Measurements from ENCODE around the gene MKKS.

MKKS gene

DNA sequence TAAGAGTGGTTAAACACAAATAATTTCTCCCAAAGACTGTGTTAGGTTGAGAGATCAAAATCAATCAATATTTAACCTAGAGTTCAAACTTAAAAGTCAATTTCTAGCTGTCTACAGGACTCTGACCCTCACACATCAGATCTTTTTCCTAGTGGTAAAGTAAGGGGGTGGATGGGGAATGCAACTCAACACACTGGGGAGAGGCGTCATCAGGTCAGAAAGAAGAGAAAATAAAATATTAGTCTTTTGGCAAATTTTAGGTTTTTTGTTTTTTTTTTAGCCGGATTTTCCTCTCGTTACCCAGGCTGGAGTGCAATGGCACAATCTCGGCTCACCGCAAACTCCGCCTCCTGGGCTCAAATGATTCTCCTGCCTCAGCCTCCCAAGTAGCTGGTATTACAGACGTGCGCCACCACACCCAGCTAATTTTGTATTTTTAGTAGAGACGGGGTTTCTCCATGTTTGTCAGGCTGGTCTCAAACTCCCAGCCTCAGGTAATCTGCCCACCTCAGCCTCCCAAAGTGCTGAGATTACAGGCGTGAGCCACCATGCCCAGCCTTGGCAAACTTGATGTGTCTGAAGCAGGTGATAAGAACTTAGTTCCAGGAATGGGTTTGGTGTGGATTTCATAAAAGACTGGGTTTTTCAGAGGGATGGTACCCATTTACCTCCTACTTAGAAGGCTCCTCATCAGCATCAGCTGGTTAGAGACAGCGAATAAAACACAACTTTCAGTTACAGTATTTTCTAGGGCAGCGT, 65.9 kb downstream of the MKKS start:
- Histone ChIP-seq H3K27ac (peak overlapping the region; percentile 81), H3K4me3 (no peak overlapping the region), H3K36me3 (ENCODE audit: insufficient read depth, low read length) (no peaks in the 10 kb centered on the region), H3K9ac (ENCODE audit: insufficient read length) (no peak overlapping the region), H3K9me3 (ENCODE audit: low read depth, low read length) (0 out of 2 replicates have a peak, but pooled peaks cover 3% of the 10 kb centered on the region)
- DNase-seq (ENCODE audit: low read depth, low spot score), result no peak
- no peak for TF ChIP-seq FOXP2 (optimal IDR thresholded peaks at IDR 0.05; ENCODE audit: control extremely low read depth, extremely low read length, insufficient read depth)
- no peak for TF ChIP-seq POLR2AphosphoS5 (IDR thresholded peaks at IDR 0.05; ENCODE audit: borderline replicate concordance, low read depth, low read length)
- no peak for TF ChIP-seq EZH2 (IDR thresholded peaks at IDR 0.05)

GRCh38 chr20:10367693-10367942, 66.4 kb downstream of the MKKS start:
- Histone ChIP-seq H3K27ac (peak overlapping the region; percentile 81), H3K9ac (ENCODE audit: insufficient read length) (peak overlapping the region; percentile 25), H3K9me3 (ENCODE audit: low read depth, low read length) (0 out of 2 replicates have a peak, but pooled peaks cover 3% of the 10 kb centered on the region), H3K36me3 (ENCODE audit: insufficient read depth, low read length) (no peaks in the 10 kb centered on the region), H3K4me3 (peak overlapping the region; percentile 36; the same call in 1 of the 2 replicates)
- DNase-seq (ENCODE audit: low read depth, low spot score), result no peak
- TF ChIP-seq EZH2 (IDR thresholded peaks at IDR 0.05) (no peak), POLR2AphosphoS5 (IDR thresholded peaks at IDR 0.05; ENCODE audit: borderline replicate concordance, low read depth, low read length) (no peak), FOXP2 (optimal IDR thresholded peaks at IDR 0.05; ENCODE audit: control extremely low read depth, extremely low read length, insufficient read depth) (no peak)

DNA sequence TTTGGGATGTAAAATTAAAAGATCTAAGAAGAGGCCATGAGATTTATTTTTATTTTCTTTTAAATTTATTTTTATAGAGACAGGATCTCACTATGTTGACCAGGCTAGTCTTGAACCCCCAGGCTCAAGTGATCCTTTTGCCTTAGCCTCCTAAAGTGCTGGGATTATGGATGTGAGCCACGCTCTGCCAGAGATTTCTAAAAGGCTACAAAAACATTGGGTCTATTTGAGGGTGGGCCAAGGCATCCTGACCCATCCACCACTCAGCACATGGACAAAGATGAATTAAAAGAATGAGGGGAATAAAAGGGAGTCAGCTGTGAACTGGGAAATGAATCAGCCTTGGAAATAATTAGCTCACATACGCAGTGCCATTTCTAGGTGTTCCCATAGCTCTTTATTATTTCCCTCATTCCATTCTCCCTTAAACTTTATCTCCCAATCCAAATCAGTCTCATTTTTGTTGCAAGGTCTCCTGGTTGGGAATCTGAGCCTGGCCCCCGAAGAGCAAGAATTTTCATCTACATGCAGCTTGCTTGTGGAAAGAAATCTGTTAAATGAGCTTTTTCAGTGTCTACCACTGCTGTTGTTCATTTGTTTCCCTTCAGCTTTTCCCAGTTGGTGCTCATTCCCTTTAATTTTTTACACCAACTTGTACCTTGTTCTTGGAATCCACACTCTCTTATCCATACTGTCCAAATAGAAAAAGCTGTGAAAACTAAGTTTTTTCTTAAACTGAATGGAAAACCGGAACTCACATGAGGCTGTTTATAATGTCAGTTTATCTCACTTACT, 66.9 kb downstream of the MKKS start:
- Histone ChIP-seq H3K9ac (ENCODE audit: insufficient read length) (peak overlapping the region; percentile 25), H3K36me3 (ENCODE audit: insufficient read depth, low read length) (no peaks in the 10 kb centered on the region), H3K27ac (peak overlapping the region; percentile 81), H3K4me3 (peak overlapping the region; percentile 36; the same call in 1 of the 2 replicates), H3K9me3 (ENCODE audit: low read depth, low read length) (0 out of 2 replicates have a peak, but pooled peaks cover 3% of the 10 kb centered on the region)
- no peak for DNase-seq (ENCODE audit: low read depth, low spot score)
- no peak for TF ChIP-seq EZH2 (IDR thresholded peaks at IDR 0.05)
- TF ChIP-seq POLR2AphosphoS5 (IDR thresholded peaks at IDR 0.05; ENCODE audit: borderline replicate concordance, low read depth, low read length), result no peak
- no peak for TF ChIP-seq FOXP2 (optimal IDR thresholded peaks at IDR 0.05; ENCODE audit: control extremely low read depth, extremely low read length, insufficient read depth)

DNA sequence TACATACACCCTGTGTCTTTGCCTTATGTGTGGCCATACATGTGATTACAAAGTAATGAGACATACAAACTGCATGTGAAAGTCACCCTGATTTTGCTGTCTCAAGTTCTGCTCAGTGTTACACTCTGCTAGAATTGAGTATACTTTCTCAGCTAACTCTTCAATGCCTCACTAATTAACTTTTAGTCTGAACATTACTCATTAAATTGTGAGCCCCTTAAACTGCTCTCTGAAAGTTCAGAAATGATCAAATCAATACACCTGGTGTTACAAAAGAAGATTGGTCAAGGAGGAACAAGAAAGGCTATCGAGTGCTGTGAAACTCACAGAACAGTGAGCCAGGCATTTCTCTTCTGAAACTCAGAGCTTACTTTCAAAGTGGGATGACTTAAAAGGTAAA, 71.3 kb downstream of the MKKS start:
- Histone ChIP-seq H3K36me3 (ENCODE audit: insufficient read depth, low read length) (no peaks in the 10 kb centered on the region), H3K27ac (no peak overlapping the region), H3K9ac (ENCODE audit: insufficient read length) (no peak overlapping the region), H3K4me3 (no peak overlapping the region), H3K9me3 (ENCODE audit: low read depth, low read length) (no peaks in the 10 kb centered on the region)
- no peak for TF ChIP-seq EZH2 (IDR thresholded peaks at IDR 0.05)
- no peak for TF ChIP-seq FOXP2 (optimal IDR thresholded peaks at IDR 0.05; ENCODE audit: control extremely low read depth, extremely low read length, insufficient read depth)
- no peak for TF ChIP-seq POLR2AphosphoS5 (IDR thresholded peaks at IDR 0.05; ENCODE audit: borderline replicate concordance, low read depth, low read length)
- no peak for DNase-seq (ENCODE audit: low read depth, low spot score)

- no peak overlapping the region for H3K4me3 ChIP-seq
- no peak for DNase-seq (ENCODE audit: low read depth, low spot score)
- no peaks in the 10 kb centered on the region for H3K9me3 ChIP-seq (ENCODE audit: low read depth, low read length)
- no peak overlapping the region for H3K27ac ChIP-seq
- no peak overlapping the region for H3K9ac ChIP-seq (ENCODE audit: insufficient read length)
- TF ChIP-seq EZH2 (IDR thresholded peaks at IDR 0.05) (no peak), POLR2AphosphoS5 (IDR thresholded peaks at IDR 0.05; ENCODE audit: borderline replicate concordance, low read depth, low read length) (no peak), FOXP2 (optimal IDR thresholded peaks at IDR 0.05; ENCODE audit: control extremely low read depth, extremely low read length, insufficient read depth) (no peak)
- H3K36me3 ChIP-seq (ENCODE audit: insufficient read depth, low read length), result no peaks in the 10 kb centered on the region
Observed at GRCh38 chr20:10360878-10361277, 73.1 kb downstream of the MKKS start.

DNA sequence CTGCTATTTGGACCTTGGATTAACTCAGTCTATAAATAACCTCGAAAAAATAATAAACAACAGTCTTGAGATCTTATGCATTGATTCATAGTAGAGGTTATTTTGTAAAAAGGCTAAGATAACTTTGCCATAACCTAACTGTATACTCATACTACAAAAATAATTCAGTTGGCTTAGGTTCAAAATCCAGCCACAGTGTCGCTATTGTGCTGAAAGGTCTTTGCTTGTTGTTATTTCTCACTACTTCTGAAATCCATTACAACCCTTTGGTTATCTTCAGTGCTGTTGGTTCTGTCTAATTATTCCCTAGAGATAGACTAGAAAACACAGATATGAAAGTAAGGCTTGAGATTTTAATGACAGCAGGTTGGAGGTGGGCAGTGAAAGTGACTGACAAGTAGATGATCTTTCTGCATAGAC, 74.4 kb downstream of the MKKS start:
- H3K36me3 ChIP-seq (ENCODE audit: insufficient read depth, low read length), result no peaks in the 10 kb centered on the region
- H3K27ac ChIP-seq, result no peak overlapping the region
- H3K4me3 ChIP-seq, result no peak overlapping the region
- H3K9me3 ChIP-seq (ENCODE audit: low read depth, low read length), result no peaks in the 10 kb centered on the region
- no peak overlapping the region for H3K9ac ChIP-seq (ENCODE audit: insufficient read length)
- no peak for TF ChIP-seq EZH2 (IDR thresholded peaks at IDR 0.05)
- no peak for TF ChIP-seq POLR2AphosphoS5 (IDR thresholded peaks at IDR 0.05; ENCODE audit: borderline replicate concordance, low read depth, low read length)
- no peak for TF ChIP-seq FOXP2 (optimal IDR thresholded peaks at IDR 0.05; ENCODE audit: control extremely low read depth, extremely low read length, insufficient read depth)
- DNase-seq (ENCODE audit: low read depth, low spot score), result no peak

- no peak overlapping the region for H3K4me3 ChIP-seq
- H3K27ac ChIP-seq, result 0 out of 2 replicates have a peak overlapping the region, but pooled peaks have one; percentile 37
- H3K9ac ChIP-seq (ENCODE audit: insufficient read length), result no peak overlapping the region
- TF ChIP-seq EZH2 (IDR thresholded peaks at IDR 0.05) (no peak), POLR2AphosphoS5 (IDR thresholded peaks at IDR 0.05; ENCODE audit: borderline replicate concordance, low read depth, low read length) (no peak), FOXP2 (optimal IDR thresholded peaks at IDR 0.05; ENCODE audit: control extremely low read depth, extremely low read length, insufficient read depth) (no peak)
- H3K36me3 ChIP-seq (ENCODE audit: insufficient read depth, low read length), result no peaks in the 10 kb centered on the region
- DNase-seq (ENCODE audit: low read depth, low spot score), result no peak
- no peaks in the 10 kb centered on the region for H3K9me3 ChIP-seq (ENCODE audit: low read depth, low read length)
Observed at GRCh38 chr20:10357974-10358373, 76.0 kb downstream of the MKKS start.

GRCh38 chr20:10357061-10357708, 76.8 kb downstream of the MKKS start:
- Histone ChIP-seq H3K9ac (ENCODE audit: insufficient read length) (no peak overlapping the region), H3K9me3 (ENCODE audit: low read depth, low read length) (no peaks in the 10 kb centered on the region), H3K36me3 (ENCODE audit: insufficient read depth, low read length) (no peaks in the 10 kb centered on the region), H3K4me3 (no peak overlapping the region), H3K27ac (peak overlapping the region; percentile 37; the same call in 1 of the 2 replicates)
- DNase-seq (ENCODE audit: low read depth, low spot score), result no peak
- TF ChIP-seq FOXP2 (optimal IDR thresholded peaks at IDR 0.05; ENCODE audit: control extremely low read depth, extremely low read length, insufficient read depth), result no peak
- no peak for TF ChIP-seq EZH2 (IDR thresholded peaks at IDR 0.05)
- no peak for TF ChIP-seq POLR2AphosphoS5 (IDR thresholded peaks at IDR 0.05; ENCODE audit: borderline replicate concordance, low read depth, low read length)

All from SK-N-MC (cell line).